Measurements from ENCODE around the gene TRIM75. TPM values are rescaled to one million over a fixed set of nuclear protein-coding genes. Genes with fewer than 3 reads are reported as not detected.

Gene TRIM75
- total RNA-seq, 2 donors from 2014 or later, result not detected

DNA sequence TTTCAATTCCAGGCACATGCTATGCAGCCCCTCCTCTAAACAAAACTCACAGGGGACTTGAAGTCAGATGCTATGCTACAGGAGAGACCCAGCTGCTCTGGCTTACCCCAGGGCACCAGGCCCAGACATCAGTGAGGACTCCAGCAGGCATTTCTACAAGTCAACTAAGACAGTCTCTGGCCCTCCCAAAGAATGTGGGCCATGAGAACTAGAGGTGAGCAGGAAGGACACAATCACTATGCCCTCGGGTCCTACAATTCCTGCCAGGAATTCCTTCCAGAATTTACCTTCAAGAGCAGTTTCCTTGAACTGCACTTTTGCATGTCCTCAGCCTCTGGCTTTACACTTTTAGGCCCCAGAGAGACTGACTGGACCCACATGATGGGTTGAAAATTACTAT is 41.6 kb downstream of the TRIM75 start:
- no peaks in the 10 kb centered on the region for H3K27me3 ChIP-seq (replicated peaks; ENCODE audit: insufficient read depth)
- H3K4me1 ChIP-seq (ENCODE audit: control insufficient read depth in 1 of 2, low read depth in 2 of 2), result no peaks in the 10 kb centered on the region
- no peak for TF ChIP-seq CTCF (IDR thresholded peaks at IDR 0.05)
- H3K27ac ChIP-seq, result no peak overlapping the region
- no peak for ATAC-seq (ENCODE audit: insufficient number of reproducible peaks, low FRiP score, low read depth)
- peaks cover 18% of the 10 kb centered on the region for H3K36me3 ChIP-seq
- no peaks in the 10 kb centered on the region for H3K9me3 ChIP-seq
- no peak overlapping the region for H3K4me3 ChIP-seq
- no peak for DNase-seq (ENCODE audit: low spot score)

GRCh38 chr4:165096776-165097175 is 43.1 kb downstream of the TRIM75 start:
- TF ChIP-seq CTCF (IDR thresholded peaks at IDR 0.05), result no peak
- Histone ChIP-seq H3K9me3 (no peaks in the 10 kb centered on the region), H3K36me3 (peaks cover 29% of the 10 kb centered on the region), H3K4me1 (ENCODE audit: control insufficient read depth in 1 of 2, low read depth in 2 of 2) (no peaks in the 10 kb centered on the region), H3K27ac (no peak overlapping the region), H3K4me3 (no peak overlapping the region), H3K27me3 (replicated peaks; ENCODE audit: insufficient read depth) (no peaks in the 10 kb centered on the region)
- no peak for ATAC-seq (ENCODE audit: insufficient number of reproducible peaks, low FRiP score, low read depth)
- DNase-seq (ENCODE audit: low spot score), result no peak

DNA sequence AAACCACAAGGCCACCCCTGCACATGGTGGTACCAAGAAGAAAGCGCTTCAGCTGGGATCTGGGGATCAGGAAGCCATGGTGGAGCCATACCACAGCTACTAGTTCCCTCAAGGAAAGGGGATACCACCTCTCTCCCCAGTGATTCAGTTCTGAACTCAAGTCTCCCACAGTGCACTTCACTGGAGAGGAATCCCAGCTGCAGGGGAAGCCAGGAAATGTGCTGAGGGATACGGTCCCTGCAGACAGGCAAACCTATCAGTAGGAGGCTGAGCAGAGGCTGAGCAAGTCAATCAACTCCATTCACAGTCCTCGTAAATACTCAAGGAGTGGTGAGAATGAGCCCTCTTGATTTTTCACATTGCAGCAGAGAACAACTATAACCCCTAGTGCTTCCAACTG is 48.0 kb downstream of the TRIM75 start:
- Histone ChIP-seq H3K36me3 (peaks cover 38% of the 10 kb centered on the region), H3K27me3 (replicated peaks; ENCODE audit: insufficient read depth) (no peaks in the 10 kb centered on the region), H3K4me3 (no peak overlapping the region), H3K4me1 (ENCODE audit: control insufficient read depth in 1 of 2, low read depth in 2 of 2) (no peaks in the 10 kb centered on the region), H3K9me3 (no peaks in the 10 kb centered on the region), H3K27ac (no peak overlapping the region)
- TF ChIP-seq CTCF (IDR thresholded peaks at IDR 0.05), result no peak
- no peak for DNase-seq (ENCODE audit: low spot score)
- no peak for ATAC-seq (ENCODE audit: insufficient number of reproducible peaks, low FRiP score, low read depth)

DNA sequence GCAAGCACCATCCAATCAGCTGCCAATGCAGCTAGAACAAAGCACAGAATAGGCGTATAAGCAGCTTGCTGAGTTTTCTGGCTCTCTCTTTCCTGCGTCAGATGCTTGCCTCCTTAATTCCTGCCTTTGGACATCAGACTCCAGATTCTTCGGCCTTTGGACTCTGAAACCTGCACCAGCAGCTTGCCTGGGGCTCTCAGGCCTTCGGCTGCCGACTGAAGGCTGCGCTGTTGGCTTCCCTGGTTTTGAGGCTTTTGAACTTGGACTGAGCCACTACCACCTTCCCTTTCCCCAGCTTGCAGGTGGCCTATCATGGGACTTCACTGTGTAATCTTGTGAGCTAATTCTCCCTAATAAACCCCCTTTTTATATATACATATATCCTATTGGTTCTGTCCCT is 52.9 kb downstream of the TRIM75 start:
- H3K27ac ChIP-seq, result no peak overlapping the region
- no peak for ATAC-seq (ENCODE audit: insufficient number of reproducible peaks, low FRiP score, low read depth)
- H3K4me1 ChIP-seq (ENCODE audit: control insufficient read depth in 1 of 2, low read depth in 2 of 2), result no peaks in the 10 kb centered on the region
- H3K36me3 ChIP-seq, result peaks cover 14% of the 10 kb centered on the region
- TF ChIP-seq CTCF (IDR thresholded peaks at IDR 0.05), result no peak
- H3K27me3 ChIP-seq (replicated peaks; ENCODE audit: insufficient read depth), result no peaks in the 10 kb centered on the region
- H3K9me3 ChIP-seq, result no peaks in the 10 kb centered on the region
- H3K4me3 ChIP-seq, result no peak overlapping the region
- no peak for DNase-seq (ENCODE audit: low spot score)

Other genes with a start within 250 kb of the TRIM75 start
- gene APELA, start 176.7 kb upstream of the TRIM75 start, total RNA-seq, result not detected
- under 1 TPM in 1 of 2 donors, not detected in 1; 0.95 TPM for gene TRIM61, start 76.2 kb upstream of the TRIM75 start, total RNA-seq
- not detected for gene TRIM60, start 21.9 kb upstream of the TRIM75 start, total RNA-seq
- gene TMEM192, start 59.0 kb downstream of the TRIM75 start, total RNA-seq, result 10 to 100 TPM in 1 of 2 donors, 1 to 10 TPM in 1; 4.7 to 18.6 TPM
- 10 to 100 TPM; 13.5 to 48.2 TPM for gene KLHL2, start 153.7 kb downstream of the TRIM75 start, total RNA-seq